ENCODE results near the gene EGLN1. TPM values are rescaled to one million over a fixed set of nuclear protein-coding genes. Genes with fewer than 3 reads are reported as not detected.
A peak's percentile ranks its signal among the peaks of the same experiment; 100 is the strongest.

The EGLN1 gene
- total RNA-seq, 3 donors from 2014 or later, result 49.3 to 61.1 (median 55.0) TPM

DNA sequence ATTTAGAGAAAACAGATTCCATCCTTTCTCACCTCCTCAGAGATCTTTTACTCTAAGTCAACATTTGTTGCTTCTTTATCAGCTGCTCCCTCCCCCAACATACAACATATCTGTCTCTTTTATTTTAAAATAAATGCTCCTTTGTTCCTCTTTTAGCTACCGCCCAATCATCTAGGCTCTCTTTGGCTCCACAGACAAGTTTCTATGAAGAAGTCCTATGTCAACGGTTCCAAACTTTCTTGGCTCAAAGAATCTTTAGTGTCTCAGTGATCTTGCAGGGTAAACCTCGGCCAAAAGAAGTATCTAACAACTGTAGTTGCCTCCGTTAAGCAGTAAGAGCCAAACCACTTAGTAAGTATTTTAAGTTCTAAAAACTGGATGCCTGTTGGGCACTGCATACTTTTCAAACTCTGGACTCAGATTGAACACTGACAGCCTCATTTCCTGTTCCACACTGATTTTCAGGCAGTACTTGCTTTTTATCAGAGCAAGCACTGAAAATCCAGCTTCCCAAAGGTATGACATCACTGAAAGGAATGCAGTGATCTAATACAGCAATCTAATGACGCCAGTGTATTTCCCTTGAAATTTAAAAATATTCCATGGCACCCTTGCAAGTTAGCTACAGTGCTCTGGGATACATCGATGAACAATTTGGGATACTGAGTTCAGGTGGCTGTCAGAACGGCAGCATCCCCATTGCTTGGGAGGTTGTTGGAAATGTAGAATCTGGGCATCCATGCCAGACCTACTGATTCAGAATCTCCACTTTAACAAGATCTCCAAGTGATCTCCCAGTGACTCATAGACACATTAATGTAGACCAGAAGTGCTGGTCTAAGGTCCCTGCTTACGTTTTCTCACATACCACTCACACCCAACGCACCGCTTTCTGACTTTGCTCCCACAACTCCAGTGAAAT is 26.8 kb downstream of the EGLN1 start:
- Histone ChIP-seq H3K4me3 (no peak overlapping the region), H3K36me3 (ENCODE audit: low read depth) (no peaks in the 10 kb centered on the region), H3K9me3 (no peaks in the 10 kb centered on the region), H3K4me1 (ENCODE audit: low read depth) (peaks cover 5% of the 10 kb centered on the region)
- TF ChIP-seq, protein P1, sequence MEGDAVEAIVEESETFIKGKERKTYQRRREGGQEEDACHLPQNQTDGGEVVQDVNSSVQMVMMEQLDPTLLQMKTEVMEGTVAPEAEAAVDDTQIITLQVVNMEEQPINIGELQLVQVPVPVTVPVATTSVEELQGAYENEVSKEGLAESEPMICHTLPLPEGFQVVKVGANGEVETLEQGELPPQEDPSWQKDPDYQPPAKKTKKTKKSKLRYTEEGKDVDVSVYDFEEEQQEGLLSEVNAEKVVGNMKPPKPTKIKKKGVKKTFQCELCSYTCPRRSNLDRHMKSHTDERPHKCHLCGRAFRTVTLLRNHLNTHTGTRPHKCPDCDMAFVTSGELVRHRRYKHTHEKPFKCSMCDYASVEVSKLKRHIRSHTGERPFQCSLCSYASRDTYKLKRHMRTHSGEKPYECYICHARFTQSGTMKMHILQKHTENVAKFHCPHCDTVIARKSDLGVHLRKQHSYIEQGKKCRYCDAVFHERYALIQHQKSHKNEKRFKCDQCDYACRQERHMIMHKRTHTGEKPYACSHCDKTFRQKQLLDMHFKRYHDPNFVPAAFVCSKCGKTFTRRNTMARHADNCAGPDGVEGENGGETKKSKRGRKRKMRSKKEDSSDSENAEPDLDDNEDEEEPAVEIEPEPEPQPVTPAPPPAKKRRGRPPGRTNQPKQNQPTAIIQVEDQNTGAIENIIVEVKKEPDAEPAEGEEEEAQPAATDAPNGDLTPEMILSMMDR (IDR thresholded peaks at IDR 0.05), result no peak
- DNase-seq (no peak), ATAC-seq (peak; percentile 73)
- intact Hi-C loops (cut with DNase I, micrococcal nuclease), result no loop called here

DNA sequence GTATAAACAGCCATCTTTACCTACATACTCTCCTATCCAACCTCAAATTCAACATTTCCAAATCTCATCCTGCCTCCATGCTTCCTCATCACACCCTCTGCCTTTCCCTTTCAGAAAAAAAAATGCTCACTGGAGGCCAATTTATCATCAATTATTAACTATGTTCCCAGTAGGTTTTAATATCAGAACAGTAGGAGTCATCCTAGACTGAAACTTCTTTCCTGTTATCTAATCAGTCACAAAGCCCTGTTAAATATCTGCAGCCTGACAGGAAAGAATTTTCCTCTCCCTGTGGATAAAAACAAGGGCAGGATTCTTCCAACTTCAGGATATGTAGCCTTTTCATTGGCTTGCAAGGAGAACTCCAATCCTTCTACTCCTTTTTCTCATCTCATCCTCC is 28.4 kb downstream of the EGLN1 start:
- TF ChIP-seq, protein P1 (IDR thresholded peaks at IDR 0.05), result no peak
- Histone ChIP-seq H3K4me1 (ENCODE audit: low read depth) (peaks cover 5% of the 10 kb centered on the region), H3K9me3 (no peaks in the 10 kb centered on the region), H3K36me3 (ENCODE audit: low read depth) (no peaks in the 10 kb centered on the region), H3K4me3 (no peak overlapping the region)
- intact Hi-C loops (cut with DNase I, micrococcal nuclease), result no loop called here
- ATAC-seq (no peak), DNase-seq (no peak)

DNA sequence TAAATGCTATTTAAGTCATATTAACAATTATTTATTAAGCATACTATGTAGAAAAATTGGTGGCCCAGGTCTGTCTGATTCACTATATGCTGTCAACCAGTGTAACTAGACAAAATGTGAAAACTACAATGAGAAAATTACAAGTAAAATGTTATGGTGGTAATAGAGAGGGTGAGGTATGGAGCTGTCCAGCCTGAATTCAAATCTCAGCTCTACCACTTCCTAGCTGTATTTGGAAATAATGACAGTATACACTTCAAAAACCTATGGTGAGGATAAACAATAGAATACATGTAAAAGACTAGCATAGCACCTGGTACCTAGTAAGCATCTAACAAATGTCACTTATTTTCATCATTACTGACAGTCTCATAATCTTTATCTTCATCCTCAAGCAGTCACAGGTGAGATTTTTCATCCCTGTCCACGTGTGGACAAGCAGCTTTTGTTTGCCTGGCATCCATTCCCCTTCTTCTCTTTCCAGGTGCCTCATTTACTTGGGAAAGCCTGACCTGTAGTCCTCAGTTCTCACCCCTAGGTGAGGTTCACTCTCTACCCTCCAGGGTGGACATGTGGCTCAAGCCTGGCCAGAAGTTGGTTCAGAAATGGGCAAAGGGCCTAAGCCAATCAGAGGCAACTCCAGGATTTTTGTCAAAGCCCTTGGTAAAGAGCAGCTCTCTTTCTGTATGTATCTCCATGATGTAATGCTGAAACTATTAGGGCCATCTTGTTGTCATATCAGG is 29.5 kb downstream of the EGLN1 start:
- Histone ChIP-seq H3K4me1 (ENCODE audit: low read depth) (peaks cover 5% of the 10 kb centered on the region), H3K4me3 (no peak overlapping the region), H3K9me3 (no peaks in the 10 kb centered on the region), H3K36me3 (ENCODE audit: low read depth) (no peaks in the 10 kb centered on the region)
- no peak for ATAC-seq
- no peak for DNase-seq
- TF ChIP-seq, protein P1 (IDR thresholded peaks at IDR 0.05), result no peak
- intact Hi-C loops (cut with DNase I, micrococcal nuclease), result no loop called here

DNA sequence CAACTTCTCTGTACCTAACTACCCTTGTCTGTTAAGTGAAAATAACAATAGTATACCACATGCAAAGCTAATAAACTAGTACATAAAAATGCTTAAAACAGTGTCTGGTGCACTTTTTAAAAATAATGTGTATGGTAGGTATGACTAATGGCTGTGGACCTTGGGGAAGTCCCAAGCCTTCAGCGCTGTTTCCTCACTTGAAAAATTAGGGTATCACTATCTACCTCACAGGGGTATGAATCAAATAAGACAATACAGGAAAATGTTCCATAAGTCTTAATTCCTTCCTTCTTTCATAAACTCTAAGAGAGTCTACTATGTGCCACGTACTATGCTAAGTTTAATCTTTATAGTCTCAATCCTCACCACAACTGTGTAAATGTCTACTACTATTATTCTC is 32.0 kb downstream of the EGLN1 start:
- H3K4me3 ChIP-seq, result no peak overlapping the region
- TF ChIP-seq, protein P1 (IDR thresholded peaks at IDR 0.05), result no peak
- no peaks in the 10 kb centered on the region for H3K36me3 ChIP-seq (ENCODE audit: low read depth)
- no peak for ATAC-seq
- no peaks in the 10 kb centered on the region for H3K9me3 ChIP-seq
- no peak for DNase-seq
- H3K4me1 ChIP-seq (ENCODE audit: low read depth), result no peaks in the 10 kb centered on the region
- intact Hi-C loops (cut with DNase I, micrococcal nuclease), result no loop called here

DNA sequence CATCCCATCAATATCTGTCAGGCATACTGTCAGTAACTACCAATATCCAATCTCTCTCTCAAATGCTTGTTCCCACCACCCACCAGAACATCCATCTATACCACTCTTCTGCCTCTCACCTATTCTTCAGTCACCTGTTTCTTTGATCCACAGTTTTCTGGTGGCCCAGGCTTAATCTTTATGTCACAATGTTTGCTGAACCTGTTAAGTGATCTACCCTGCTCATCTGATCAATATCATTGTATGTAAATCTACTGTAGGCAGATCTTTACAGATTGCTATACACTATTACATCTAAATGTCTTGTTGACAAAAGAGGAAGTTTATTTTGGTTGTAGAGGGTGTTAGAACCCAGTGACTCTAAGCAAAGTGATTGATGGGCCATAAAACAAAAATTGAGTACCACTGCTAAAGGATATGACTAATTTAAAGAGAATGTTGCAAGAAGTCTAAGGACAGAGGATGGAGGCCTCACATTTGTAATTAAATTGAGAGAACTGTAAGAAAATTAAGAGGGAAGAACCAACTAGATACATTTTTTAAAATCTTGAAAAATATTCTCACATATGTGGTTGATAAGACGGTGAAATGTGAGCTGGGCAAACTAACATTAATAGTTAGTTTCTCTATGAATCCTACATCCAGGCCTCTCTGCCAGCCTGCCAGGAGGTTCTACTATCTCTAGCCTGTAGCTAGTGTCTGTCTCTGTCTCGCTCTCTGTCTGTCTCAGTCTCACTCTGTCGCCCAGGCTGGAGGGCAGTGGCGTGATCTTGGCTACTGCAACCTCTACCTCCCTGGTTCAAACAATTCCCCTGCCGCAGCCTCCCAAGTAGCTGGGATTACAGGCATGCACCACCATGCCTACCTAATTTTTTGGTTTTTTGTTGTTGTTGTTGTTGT is 34.1 kb downstream of the EGLN1 start:
- Histone ChIP-seq H3K4me3 (no peak overlapping the region), H3K9me3 (no peaks in the 10 kb centered on the region), H3K4me1 (ENCODE audit: low read depth) (no peaks in the 10 kb centered on the region), H3K36me3 (ENCODE audit: low read depth) (no peaks in the 10 kb centered on the region)
- DNase-seq (no peak), ATAC-seq (no peak)
- intact Hi-C loops (cut with DNase I, micrococcal nuclease), result no loop called here
- TF ChIP-seq, protein P1 (IDR thresholded peaks at IDR 0.05), result no peak
